CD1c-positive myeloid dendritic cell (primary cell): ENCODE results near the gene ATP11B.

Source experiments
- DNase-seq: peaks from one replicate; pipeline ENCODE4 v3.0.0-alpha.2; 2016; ENCODE audit errors: extremely low spot score

The ATP11B gene

GRCh38 chr3:182910936-182911781 lies 117.9 kb downstream of the ATP11B start:
- no peak for DNase-seq

- DNase-seq = no peak
Observed at GRCh38 chr3:182911782-182912111, 118.4 kb downstream of the ATP11B start.

- no peak for DNase-seq
Observed at GRCh38 chr3:182912474-182912873, 119.2 kb downstream of the ATP11B start.

DNA sequence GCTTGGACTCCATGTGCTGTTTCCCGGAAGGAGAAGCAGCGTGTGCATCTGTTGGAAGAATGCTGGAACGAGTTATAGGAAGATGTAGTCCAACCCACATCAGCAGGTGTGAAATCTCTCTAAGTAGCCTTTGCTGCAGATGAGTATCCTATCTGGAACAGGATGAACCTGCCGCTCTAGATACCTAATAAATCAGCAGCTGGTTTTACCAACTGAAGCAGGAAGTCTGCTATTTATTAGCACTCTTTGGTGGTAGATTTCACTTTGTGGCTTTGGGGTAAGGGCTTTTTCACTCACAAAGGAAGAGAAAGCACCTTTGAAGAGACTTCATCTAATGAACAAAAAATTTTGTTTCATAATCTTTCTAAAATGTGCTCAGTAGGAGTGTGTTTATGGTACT lies 120.6 kb downstream of the ATP11B start:
- DNase-seq = no peak

DNA sequence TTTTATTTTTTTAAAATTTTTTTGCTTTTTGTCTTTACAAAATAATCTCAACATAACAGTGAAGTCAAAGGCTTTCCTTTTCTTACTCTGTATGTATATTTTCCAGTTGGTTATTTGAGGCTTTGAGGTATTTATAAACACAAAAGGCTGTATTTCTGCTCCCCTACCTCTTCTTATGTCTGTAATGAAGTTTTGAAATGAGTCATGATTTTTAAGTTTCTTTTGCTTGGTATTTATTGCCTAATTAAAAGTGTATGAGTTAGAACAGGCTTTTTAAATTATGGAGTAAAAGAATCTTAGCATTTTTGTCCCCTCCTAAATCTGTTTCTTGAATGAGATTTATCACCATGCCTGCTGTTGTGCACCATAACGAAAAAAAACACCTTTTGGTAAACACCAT lies 121.0 kb downstream of the ATP11B start:
- no peak for DNase-seq

DNA sequence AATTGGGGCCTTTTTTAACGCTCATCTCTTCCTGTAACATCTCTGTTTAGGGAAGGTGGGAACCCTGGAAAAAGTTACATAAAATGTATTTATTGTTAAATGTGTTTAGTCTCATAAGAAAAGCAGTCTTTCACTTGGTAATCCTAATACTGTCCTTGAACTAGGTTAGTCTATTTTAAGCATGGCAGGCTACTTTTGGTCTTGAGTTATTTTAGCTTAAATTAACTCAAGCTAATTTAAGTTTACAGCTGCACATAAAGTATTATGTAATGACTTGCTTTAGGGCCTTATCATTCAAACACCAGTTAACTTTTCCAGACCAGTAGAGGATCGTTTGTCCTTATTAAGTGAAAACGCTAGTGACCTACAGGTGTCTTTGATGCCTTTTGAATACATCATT lies 123.8 kb downstream of the ATP11B start:
- no peak for DNase-seq

DNA sequence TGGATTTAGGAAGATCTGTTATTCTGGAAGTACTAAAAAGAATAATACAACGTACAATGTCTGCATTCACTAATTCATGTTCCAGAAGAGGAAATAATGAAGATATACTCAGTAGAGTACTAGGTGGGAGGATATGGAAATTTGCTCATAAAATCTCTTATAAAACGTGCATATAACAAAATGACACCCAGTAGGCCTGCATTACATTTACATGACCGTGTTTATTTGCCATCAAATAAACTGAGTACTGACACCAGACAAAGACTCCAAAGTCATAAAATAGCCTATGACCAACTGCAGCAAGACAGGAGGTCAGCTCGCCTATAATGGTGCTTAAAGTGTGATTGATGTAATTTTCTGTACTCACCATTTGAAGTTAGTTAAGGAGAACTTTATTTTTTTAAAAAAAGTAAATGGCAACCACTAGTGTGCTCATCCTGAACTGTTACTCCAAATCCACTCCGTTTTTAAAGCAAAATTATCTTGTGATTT lies 126.6 kb downstream of the ATP11B start:
- DNase-seq = no peak

GRCh38 chr3:182920515-182921084 lies 127.3 kb downstream of the ATP11B start:
- DNase-seq = no peak

- DNase-seq = no peak
Observed at GRCh38 chr3:182921665-182922355, 128.5 kb downstream of the ATP11B start.

DNA sequence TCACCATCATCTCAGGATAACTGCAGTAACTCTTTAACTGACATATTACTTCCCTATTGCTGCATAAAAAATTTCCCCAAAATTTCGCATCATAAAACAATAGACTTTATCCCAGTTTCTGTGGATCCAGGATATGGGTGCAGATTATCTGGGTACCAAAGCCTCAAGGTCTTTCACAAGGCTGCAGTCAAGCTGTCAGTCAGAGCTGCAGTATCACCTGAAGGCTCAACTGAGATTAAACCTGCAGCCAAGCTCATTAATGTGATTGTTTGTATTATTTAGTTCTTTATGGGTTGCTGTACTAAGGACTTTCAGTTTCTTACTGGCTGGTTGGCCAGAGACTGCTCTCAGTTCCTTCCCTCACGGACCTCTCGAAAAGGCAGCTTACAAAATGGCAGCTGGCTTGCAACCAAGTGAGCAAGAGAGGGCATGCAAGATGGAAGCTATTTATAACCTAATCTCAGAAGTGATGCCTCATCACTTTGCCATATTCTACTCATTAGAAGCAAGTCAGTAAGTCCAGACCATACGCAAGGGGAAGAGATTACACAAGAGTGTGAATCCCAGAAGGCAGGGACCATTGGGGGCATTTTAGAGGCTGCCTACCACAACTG lies 132.1 kb downstream of the ATP11B start:
- DNase-seq = peak; percentile 9

DNA sequence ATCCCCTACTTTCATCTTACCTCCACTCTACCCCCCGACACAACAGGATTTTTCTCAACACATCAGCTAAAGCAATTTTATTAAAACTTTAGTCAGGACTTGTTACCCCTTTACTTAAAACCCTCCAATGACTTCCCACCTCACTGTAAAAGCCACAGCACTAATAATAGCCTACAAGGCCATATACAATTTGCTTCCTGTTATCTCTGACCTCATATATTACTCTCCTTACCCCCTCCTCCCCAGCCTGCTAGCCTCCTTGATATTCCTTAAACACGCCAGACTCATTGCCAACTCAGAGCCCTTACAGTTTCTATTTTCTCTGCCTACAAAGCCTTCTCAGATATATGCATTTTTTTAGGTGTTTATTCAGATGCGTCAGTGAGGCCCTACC lies 132.6 kb downstream of the ATP11B start:
- DNase-seq = no peak

DNA sequence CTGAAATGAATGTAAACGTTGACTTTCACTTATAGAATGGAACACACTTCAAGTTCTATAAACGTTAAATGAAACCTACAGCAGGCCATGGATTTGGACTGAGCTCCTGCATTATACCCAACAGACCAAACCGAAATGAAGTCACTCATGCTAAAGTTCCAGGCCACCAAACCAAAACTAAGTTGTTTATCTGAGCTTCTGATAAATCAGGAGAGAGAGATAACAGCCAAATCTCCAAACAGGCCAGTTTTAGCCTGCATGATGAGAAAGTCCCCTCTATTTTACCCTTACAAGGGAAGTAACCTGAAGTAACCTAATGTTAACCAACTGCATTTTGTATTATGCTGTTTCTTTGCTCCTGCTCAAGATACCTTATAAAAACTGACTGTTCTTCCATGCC lies 142.5 kb downstream of the ATP11B start:
- DNase-seq = no peak

DNA sequence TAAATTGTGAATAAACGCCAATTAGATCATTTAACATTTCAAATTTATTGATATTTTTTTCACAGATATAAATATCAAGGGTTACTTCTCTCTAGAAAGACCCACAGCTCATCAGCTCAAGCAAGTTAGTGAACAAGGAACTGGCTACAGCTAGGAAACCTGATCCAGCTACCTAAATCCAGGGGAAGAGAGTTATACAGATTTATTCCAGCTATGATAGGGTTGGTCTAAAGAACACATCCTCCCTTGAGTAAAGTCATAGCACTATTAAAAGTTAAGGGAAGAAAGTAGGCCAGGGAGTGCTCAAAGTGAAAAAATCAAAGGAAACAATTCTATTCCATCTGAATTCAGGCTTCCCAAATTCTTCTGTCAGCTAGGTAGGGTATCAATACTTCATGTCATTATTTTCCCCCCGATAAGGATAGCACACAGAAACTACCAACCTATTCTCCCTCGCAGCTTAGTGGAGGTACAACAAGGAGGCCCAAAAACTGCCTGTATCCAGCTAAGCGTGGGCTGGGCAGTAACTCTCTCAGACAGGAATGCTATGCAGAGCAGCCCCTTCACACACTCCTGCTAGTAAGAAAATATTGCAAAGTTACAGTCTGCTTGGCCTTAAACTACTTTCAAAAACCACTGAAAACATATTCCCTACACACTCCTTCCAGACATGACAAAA lies 143.1 kb downstream of the ATP11B start:
- DNase-seq = no peak

DNA sequence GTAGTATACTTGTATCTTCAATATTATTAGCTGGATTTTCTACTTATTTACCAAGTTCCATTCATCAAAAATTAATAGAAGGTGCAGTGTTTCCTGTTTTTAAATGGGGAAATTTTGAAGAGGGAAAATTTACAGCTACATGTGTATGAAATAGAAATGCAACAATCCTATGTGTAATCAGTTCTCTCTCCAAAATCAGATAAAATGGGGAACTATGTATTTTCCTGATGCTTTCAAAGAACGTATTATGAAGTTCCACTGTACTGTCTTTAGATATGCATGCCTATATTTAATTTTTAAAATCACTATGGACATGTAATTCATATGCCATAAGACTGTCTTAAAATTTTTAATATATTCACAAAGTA lies 143.6 kb downstream of the ATP11B start:
- DNase-seq = no peak

- no peak for DNase-seq
Observed at GRCh38 chr3:182937293-182938051, 144.2 kb downstream of the ATP11B start.

DNA sequence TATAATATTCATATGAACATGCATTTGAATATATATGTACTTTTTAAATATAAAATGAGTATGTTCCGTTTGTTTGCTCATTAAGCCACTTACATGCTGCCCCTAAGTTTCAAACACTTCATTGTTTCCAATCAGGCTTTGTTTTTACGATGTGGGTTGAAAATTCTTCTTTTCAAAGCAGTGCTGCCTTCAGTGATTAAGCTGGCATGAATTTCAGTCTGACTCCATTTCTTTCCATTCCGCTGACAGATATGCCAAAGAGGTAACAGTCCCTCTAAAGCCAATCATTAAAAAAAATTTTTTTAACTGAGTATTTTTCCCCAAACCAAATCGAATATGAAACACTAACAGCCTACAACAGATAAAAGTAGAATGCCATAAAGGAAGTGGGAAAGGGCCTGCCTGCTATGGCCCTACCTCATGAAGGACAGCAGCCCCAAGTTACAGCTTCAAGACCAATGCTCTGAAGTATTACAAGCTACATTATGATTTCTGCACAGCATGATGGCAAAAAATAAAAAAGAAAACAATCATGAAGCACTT lies 147.0 kb downstream of the ATP11B start:
- no peak for DNase-seq

DNA sequence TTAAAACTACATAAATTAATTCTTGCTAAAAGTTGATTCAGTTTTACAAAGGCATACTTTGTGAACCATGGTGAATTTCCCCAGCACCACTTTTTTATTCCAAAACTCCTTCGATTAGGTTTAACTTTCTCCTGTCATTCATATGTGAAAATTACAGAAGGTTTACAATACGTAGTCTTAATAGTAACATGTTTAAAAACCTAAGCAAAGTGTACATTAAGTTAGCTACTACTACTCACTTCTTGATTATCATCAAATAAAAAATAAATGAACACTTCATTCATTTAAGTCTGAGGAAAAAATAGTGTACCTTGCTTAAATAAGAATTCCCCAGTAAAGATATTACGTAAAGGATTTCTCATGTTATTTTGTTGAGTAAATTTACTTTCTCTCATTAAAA lies 148.4 kb downstream of the ATP11B start:
- no peak for DNase-seq

GRCh38 chr3:182947888-182948287 lies 154.6 kb downstream of the ATP11B start:
- no peak for DNase-seq

GRCh38 chr3:182948305-182948704 lies 155.0 kb downstream of the ATP11B start:
- DNase-seq = peak; percentile 28

- DNase-seq = no peak
Observed at GRCh38 chr3:182949688-182950087, 156.4 kb downstream of the ATP11B start.
